ENCODE data around the gene RAB3A. TPM values are rescaled to one million over a fixed set of nuclear protein-coding genes. Genes with fewer than 3 reads are reported as not detected.

RAB3A gene
- total RNA-seq, 4 donors from 2014 or later = 0.63 to 2.0 TPM; not detected in 2

DNA sequence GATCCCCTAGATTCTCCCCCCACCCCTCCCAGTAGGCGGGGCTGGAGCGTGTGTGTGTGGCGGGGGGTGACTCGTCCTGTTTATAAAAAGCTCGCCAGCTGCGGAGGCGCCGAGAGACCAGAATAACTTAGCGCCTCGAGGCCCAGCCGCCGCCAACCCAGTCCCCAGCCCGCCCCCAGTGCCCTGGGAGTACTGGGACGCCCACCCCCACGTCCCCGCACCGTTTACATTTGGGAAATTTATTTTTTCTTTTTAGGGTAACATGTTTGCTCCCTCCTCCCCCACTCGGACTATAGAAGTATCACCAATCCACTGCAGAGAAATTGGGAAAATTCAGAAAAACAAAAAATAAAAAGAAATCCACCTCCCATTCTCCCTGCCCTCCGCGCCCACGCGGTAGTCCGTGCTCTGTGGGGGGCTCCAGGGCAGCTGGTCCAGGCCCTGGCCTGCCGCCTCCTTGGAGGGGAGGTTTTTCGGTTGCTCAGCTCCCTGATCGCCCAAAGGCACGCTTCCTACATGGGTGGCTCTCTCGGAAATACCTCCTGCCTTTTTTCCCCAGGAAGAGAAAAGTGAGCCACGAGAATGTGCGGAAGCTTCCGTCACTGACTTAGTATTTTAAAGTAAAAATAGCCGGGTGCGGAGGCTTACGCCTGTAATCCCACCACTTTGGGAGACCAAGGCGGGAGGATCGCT lies 1.5 kb upstream of the RAB3A start:
- no peak for ATAC-seq (ENCODE audit: low FRiP score)
- TF ChIP-seq, protein P1, sequence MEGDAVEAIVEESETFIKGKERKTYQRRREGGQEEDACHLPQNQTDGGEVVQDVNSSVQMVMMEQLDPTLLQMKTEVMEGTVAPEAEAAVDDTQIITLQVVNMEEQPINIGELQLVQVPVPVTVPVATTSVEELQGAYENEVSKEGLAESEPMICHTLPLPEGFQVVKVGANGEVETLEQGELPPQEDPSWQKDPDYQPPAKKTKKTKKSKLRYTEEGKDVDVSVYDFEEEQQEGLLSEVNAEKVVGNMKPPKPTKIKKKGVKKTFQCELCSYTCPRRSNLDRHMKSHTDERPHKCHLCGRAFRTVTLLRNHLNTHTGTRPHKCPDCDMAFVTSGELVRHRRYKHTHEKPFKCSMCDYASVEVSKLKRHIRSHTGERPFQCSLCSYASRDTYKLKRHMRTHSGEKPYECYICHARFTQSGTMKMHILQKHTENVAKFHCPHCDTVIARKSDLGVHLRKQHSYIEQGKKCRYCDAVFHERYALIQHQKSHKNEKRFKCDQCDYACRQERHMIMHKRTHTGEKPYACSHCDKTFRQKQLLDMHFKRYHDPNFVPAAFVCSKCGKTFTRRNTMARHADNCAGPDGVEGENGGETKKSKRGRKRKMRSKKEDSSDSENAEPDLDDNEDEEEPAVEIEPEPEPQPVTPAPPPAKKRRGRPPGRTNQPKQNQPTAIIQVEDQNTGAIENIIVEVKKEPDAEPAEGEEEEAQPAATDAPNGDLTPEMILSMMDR (IDR thresholded peaks at IDR 0.05) = no peak

DNA sequence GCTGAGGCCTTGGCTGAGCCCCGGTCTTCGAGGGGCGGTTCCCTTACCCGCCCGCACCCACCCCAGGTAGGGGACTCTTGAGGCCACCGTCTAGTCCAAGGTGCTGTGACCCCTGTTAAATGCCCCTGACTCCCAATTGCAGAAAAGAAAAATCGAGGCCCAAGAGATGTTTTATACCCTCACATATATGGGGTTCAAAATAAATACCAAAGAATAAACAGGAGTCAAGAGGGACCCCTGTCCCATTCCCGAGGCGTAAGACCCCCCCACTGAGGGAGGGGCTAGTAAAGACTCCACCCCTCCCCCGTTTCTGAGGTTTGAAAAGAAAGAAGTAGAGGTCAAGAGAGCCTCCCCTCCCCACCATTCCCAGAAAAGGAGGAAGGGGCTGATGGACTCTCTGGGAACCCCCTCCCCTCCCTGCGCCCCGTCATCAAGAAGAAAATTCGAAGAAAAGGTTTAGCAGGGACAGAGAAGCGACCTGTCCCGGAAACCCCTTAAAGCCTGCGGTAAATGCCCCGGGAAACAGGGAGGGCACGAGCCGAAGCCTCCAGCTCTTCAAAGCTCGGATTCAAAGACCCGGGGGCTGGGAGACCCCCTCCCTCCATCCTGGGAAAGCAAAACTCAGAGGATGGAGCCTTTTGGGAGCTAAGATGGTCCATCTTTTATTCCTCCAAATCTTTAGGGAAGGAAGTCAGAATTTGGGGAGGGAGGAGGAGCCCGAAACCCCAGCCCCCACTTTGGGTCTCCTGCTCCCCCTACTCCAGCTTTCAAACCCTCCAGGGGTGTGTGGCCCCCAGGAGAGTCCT lies 755 bp upstream of the RAB3A start:
- peak; percentile 59 for DNase-seq (ENCODE audit: low spot score)
- TF ChIP-seq, protein P1 (IDR thresholded peaks at IDR 0.05) = no peak
- ATAC-seq (ENCODE audit: low FRiP score) = peak; percentile 51

More for the DNA sequence above, 1.5 kb upstream of the RAB3A start:
- peak; percentile 55 for DNase-seq (ENCODE audit: low spot score)

DNA sequence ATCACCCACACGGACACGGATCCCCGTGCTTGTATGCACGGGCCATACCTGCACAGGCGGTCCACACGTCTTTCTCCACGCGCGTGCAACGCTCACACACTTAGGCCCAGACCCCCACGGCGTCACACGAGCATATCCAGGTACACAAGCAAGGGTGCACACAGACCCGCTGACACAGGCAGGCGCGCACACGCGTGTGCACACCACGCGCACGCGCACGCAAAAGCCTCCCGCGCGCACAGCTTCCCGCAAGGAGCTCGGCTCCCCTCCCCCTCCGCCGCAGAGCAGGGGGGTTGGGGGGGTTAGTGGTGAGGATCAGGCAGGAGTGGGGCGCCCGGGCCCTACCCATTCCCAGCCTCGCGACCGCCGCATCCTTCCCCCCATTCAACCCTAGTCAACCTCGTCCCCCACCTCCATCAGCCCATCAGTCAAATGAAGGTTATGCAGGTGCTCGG lies 407 bp downstream of the RAB3A start:
- ATAC-seq (ENCODE audit: low FRiP score) = peak; percentile 0
- TF ChIP-seq, protein P1 (IDR thresholded peaks at IDR 0.05) = no peak
- DNase-seq (ENCODE audit: low spot score) = no peak

- ATAC-seq (ENCODE audit: low FRiP score) = no peak
- TF ChIP-seq, protein P1 (IDR thresholded peaks at IDR 0.05) = no peak
- DNase-seq (ENCODE audit: low spot score) = no peak
These were observed 949 bp downstream of the RAB3A start for GRCh38 chr19:18202778-18203407.

DNA sequence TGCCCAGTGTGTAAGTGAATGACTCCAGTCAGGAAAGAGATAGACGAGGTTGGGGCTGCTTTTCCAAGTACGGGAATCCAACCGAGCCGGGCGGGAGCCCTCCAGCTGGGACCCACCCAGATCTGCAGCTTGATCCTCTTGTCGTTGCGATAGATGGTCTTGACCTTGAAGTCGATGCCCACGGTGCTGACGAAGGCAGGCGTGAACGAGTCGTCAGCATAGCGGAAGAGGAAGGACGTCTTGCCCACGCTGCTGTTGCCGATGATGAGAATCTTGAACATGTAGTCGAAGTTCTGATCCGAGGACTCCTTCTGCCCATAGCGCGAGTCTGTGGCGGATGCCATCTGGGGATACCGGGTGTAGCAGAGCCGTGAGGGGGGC lies 1.5 kb downstream of the RAB3A start:
- ATAC-seq (ENCODE audit: low FRiP score) (no peak), DNase-seq (ENCODE audit: low spot score) (no peak)
- TF ChIP-seq, protein P1 (IDR thresholded peaks at IDR 0.05) = no peak

DNA sequence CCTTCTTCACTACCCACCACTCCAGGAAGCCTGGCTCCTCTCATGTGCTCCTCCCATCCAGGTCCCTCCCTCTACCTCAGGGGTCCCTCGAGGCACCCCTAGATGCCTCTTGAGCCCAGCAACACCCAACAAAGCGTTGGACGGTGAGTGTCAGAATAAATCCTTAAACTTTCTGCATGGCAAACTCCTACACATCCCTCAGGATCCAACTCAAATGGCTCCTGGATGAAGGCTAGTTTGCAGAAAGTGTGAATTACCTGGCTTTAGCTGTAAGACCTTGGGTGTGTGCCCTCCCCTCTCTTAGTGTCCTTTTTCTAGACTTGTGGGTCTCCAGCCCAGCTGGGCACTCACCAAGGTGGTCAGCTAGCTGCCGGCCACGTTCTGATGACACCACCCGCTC lies 5.5 kb downstream of the RAB3A start:
- DNase-seq (ENCODE audit: low spot score) = no peak
- ATAC-seq (ENCODE audit: low FRiP score) = no peak
- TF ChIP-seq, protein P1 (IDR thresholded peaks at IDR 0.05) = no peak
